HG03571 (cell line): ENCODE measurements around the gene TMEM63B.
"Not testable (repeated sequence)": the region's sequence is repeated elsewhere in the genome, so short reads cannot be mapped to it uniquely, and the experiment has no call there.

Experiments
- ATAC-seq: cut with Tn5 transposase; IDR thresholded peaks from one replicate; pipeline ENCODE4 v1.9.1; 2021; ENCODE audit not compliant: unreplicated experiment

TMEM63B gene

GRCh38 chr6:44169154-44169553, 41.8 kb downstream of the TMEM63B start:
- ATAC-seq: no peak

- no peak for ATAC-seq
These were observed 42.7 kb downstream of the TMEM63B start for GRCh38 chr6:44169886-44170570.

- ATAC-seq: no peak
These were observed 44.7 kb downstream of the TMEM63B start for GRCh38 chr6:44171899-44172546.

DNA sequence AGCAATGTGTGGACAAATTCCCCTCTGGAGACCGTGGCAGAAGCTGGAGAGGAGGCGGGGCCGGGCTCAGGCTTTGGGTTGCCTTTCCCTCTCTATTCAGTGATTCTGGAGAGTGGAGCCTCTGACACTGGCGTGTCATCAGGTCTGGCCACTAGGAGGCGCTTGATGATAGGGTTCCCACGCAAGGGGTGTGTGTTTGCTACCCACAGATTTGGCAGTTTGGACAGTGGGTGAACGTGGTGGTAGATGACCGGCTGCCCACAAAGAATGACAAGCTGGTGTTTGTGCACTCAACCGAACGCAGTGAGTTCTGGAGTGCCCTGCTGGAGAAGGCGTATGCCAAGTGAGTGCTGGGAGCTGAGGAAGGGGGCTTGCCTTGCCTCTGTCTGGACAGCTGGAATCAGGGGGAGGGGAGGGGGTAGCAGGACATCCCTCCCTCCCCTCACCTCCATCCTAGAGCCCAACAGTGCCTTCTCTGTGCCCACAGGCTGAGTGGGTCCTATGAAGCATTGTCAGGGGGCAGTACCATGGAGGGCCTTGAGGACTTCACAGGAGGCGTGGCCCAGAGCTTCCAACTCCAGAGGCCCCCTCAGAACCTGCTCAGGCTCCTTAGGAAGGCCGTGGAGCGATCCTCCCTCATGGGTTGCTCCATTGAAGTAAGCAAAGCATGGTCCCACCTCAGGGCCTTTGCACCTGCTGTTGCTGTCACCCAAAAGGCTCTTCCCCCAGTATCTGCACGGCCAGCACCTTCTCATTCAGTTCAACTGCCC, 45.6 kb downstream of the TMEM63B start:
- ATAC-seq: no peak

DNA sequence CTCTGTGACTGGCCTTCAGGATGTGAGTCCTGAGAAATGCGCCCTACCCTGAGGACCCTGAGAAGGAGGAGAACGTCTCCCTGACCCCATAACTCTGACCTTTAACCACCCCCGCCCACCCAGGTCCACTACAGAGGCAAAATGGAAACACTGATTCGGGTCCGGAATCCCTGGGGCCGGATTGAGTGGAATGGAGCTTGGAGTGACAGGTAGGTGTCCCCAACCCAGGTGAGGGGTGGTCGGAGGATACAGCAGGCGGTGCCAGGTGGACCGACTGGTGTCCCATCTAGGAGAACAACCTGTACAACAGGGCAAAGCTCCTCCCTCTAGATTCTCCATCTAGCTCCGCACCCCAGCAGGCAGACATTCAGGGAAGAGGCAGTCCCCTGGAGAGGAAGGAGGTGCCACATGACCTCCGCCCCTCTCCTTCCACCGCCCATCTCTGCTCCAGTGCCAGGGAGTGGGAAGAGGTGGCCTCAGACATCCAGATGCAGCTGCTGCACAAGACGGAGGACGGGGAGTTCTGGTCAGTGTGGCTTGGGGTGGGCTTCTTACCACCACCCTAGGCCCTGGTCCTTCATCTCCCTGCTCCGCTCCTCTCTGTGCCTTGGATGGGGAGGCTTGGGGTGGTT, 48.9 kb downstream of the TMEM63B start:
- no peak for ATAC-seq

DNA sequence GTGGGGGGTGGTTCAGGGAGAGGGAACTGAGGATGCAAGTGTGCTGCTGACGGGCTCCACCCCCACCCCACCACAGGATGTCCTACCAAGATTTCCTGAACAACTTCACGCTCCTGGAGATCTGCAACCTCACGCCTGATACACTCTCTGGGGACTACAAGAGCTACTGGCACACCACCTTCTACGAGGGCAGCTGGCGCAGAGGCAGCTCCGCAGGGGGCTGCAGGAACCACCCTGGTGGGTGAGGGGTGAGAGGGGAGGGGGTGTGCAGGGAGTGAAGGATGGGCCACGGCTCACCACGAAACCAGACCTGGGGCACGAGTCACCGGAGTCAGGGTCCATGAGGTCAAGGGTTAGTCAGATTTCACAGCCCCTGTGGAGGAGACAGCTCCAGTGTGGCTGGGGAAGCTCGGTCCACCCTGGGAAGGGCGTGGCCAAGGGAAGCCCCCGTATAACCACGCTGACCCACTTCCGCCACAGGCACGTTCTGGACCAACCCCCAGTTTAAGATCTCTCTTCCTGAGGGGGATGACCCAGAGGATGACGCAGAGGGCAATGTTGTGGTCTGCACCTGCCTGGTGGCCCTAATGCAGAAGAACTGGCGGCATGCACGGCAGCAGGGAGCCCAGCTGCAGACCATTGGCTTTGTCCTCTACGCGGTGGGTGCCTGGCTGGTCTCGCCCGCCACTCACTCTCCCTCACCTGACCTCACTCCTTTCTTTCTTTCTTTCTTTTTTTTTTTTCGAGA, 49.6 kb downstream of the TMEM63B start:
- ATAC-seq: peak; percentile 45

DNA sequence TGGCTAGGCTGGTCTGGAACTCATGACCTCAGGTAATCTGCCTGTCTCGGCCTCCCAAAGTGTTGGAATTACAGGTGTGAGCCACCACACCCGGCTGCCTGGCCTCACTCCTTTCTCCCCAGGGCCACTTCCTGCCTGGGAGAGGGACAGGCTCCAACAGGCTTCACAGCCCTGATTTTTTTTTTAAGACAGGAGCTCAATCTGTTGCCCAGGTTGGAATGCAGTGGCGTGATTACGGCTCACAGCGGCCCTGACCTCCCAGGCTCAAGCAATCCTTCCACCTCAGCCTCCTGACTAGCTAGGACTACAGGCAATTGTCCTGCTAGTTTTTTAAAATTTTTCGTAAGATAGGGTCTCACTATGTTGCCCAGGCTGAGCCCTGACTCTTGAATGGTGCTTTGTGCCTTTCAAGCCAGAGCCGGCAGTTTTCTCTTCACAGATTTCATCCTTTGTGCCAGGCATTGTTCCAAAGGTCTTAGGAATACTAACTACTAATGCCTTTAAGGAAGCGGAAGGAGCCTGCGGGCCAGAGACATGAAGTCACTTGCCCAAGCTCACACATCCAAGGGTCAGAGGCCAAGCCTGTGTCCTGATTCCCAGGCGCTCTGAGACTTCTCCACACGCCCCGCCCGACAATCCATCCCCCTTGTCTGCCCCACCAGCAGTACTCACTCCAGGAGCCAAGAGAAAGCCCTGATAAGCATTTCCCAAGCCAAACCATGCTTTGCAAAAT, 50.5 kb downstream of the TMEM63B start:
- no peak for ATAC-seq

DNA sequence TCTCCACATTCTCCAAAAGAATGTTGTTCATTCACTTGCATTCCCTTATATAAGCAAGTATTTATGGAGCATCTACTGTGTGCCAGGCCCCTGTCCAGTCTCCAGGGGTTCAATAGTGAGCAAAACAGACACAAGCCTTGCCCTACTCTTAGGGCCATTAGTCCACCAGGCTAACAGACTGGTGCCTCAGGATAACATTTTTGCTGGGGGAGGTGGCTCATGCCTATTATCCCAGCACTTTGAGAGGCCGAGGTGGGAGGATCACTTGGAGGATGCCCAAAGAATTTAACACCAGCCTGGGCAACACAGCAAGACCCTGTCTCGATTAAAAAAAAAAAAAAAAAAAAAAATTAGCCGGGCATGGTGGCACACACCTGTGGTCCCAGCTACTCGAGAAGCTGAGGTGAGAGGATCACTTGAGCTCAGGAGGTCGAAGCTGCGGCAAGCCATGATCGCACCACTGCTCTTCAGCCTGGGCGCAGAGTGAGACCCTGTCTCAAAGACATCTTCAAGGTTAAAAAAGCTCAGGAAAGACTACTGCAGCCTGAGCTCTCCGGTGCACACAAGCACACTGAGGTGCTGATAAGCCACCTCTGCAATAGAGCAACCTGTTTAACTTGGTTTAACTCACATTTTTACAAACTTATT, 51.2 kb downstream of the TMEM63B start:
- no peak for ATAC-seq

- ATAC-seq: no peak
These were observed 51.8 kb downstream of the TMEM63B start for GRCh38 chr6:44179072-44179536.

- ATAC-seq: no peak
These were observed 52.3 kb downstream of the TMEM63B start for GRCh38 chr6:44179648-44180047.

- ATAC-seq: no peak
These were observed 53.1 kb downstream of the TMEM63B start for GRCh38 chr6:44180406-44180805.

GRCh38 chr6:44180886-44181285, 53.5 kb downstream of the TMEM63B start:
- ATAC-seq: no peak

- ATAC-seq: not testable (repeated sequence)
These were observed 54.4 kb downstream of the TMEM63B start for GRCh38 chr6:44181784-44182183.

- ATAC-seq: no peak
These were observed 55.6 kb downstream of the TMEM63B start for GRCh38 chr6:44182911-44183390.

GRCh38 chr6:44183783-44184182, 56.4 kb downstream of the TMEM63B start:
- ATAC-seq: no peak

- not testable (repeated sequence) for ATAC-seq
These were observed 58.0 kb downstream of the TMEM63B start for GRCh38 chr6:44185356-44185755.

DNA sequence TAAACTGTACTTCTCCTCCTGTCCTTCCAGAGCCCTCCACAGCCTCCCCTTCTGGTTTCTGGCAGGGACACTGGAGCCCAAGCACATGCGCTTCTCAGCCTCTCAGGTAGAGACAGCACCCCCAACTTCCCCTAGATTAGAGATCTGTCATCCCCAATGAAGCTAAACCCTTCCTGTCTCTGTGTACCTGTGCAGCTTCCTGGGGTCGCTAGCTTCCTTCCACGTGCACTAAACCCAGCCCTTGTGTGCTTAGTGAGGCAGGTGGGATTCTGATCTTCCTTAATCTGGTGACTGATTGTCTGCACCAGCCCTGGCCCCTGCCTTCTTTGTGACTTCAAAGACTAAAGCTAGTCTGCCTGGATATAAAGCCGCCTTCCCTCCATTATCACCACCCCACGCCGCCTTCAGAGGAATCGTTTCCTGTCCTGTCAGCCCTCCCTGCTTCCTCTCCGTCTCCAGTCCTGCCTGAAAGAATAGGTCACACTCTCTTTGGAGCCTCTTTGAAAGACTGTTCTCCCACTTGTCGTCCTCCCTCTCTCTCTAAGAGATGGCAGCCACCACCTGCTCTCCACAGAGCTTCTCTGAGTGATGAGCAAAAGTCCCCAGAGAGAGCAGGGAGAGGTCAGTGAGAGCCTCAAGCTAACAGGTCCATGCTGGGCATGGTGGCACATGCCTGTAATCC, 58.7 kb downstream of the TMEM63B start:
- no peak for ATAC-seq

DNA sequence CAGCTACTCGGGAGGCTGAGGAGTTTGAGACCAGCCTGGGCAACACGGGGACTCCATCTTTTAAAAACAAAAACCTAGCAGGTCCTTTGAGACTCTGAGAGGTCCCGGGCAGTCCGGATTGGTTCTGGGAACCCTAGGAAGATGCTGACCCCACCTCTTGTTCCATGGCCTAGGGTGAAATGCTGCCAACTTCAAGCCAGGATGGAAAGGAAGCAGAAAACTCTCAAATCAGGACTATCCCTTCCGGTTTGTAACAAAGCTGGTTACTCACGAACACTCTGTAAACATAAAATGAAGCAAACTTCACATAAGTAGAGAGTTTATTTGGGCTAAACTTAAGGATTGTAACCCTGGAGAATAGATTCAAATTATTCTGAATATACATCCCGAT, 59.3 kb downstream of the TMEM63B start:
- ATAC-seq: no peak

- ATAC-seq: no peak
These were observed 61.5 kb downstream of the TMEM63B start for GRCh38 chr6:44188819-44189218.
